ENCODE results near the gene TTC7B. TPM values are rescaled to one million over a fixed set of nuclear protein-coding genes. Genes with fewer than 3 reads are reported as not detected.

The TTC7B gene
- total and polyA plus RNA-seq, 12 donors = 10.0 to 58.4 (median 24.7) TPM

DNA sequence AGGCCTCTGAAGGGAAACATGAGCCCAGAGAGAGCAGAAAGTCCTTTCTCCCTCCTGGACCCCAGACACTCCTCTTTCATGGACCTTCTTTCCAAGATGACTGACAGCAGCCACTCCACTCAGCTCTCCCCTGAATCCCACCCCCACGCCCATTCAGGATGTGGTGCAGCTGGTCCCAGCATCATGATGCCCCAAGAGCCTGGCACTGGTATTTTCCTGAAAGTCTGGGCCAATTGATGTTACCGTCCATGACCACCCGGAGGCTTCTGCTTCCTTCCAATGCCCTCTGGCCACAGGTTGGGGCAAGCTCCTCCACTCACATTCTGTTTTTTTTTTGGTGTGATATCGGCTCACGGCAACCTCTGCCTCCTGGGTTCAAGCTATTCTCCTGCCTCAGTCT lies 306.8 kb downstream of the TTC7B start:
- 63 to 81% (median 77%) methylated on average over 5 of the region's 5 CpGs for WGBS, 4 donors
- Histone ChIP-seq H3K36me3 (replicated peaks in 1 of 2) (no peaks in the 10 kb centered on the region), H3K4me1 (replicated peaks in 1 of 2) (no peaks in the 10 kb centered on the region), H3K27me3 (no peaks in the 10 kb centered on the region), H3K9me3 (replicated peaks in 1 of 3) (no peaks in the 10 kb centered on the region), H3K27ac (no peak overlapping the region), H3K4me3 (no peak overlapping the region)
- no peak for TF ChIP-seq POLR2A (IDR thresholded peaks at IDR 0.05)
- no peak for DNase-seq
- intact Hi-C loops (cut with DNase I) = no loop called here

GRCh38 chr14:90508536-90509254 lies 307.5 kb downstream of the TTC7B start:
- WGBS, 4 donors = 58 to 69% (median 62%) methylated on average over 19 to 21 of the region's 21 CpGs
- intact Hi-C loops (cut with DNase I) = no loop called here
- H3K27me3 ChIP-seq = no peaks in the 10 kb centered on the region

DNA sequence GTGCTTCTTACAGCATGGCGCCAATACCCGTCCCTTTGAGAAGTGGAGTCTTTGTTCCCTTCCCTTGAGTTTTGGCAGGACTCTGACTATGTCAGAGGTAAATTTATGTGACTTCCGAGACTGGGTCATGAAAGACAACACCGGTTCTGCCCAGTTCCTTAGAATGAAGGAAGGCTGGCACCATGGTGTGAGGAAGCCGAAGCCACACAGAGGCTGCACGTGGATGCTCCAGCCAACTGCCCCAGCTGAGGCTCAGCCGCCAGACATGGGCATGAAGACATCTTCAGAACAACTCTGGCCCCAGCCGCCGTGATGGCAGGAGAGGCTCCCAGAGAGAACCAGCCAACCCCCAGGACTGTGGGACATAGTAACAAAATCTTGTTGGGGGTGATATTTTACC lies 308.2 kb downstream of the TTC7B start:
- no peak overlapping the region for H3K4me3 ChIP-seq
- TF ChIP-seq POLR2A (IDR thresholded peaks at IDR 0.05) (no peak), CTCF (IDR thresholded peaks at IDR 0.05) (no peak)
- intact Hi-C loops (cut with DNase I) = no loop called here

More at GRCh38 chr14:90508536-90509254, 307.5 kb downstream of the TTC7B start:
- Histone ChIP-seq H3K36me3 (replicated peaks in 1 of 2) (no peaks in the 10 kb centered on the region), H3K4me1 (replicated peaks in 1 of 2) (no peaks in the 10 kb centered on the region), H3K9me3 (replicated peaks in 1 of 3) (no peaks in the 10 kb centered on the region), H3K4me3 (no peak overlapping the region), H3K27ac (no peak overlapping the region)
- TF ChIP-seq POLR2A (IDR thresholded peaks at IDR 0.05) = no peak
- TF ChIP-seq CTCF (IDR thresholded peaks at IDR 0.05) = no peak
- no peak for DNase-seq

DNA sequence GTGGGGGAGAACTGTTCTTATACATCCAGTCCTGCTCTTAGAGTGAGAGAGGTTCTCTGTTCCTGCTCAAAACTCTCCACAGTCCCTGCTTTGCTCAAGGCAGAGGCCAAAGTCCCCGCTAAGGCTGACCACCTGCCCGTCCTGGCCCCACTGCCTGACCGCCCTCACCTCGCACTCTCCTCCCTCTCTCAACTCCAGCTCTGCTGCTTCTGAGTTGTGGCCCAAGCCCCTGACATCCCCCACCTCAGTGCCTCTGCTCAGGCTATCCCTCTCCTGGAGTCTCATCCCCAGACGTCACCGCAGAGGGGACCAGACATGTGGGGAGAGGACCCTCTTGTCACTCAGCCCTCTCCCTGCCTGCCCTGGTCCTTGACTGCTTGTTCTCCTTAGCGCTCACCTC lies 308.8 kb downstream of the TTC7B start:
- DNase-seq = no peak
- no peaks in the 10 kb centered on the region for H3K9me3 ChIP-seq (replicated peaks in 1 of 3)
- TF ChIP-seq CTCF (IDR thresholded peaks at IDR 0.05) (no peak), POLR2A (IDR thresholded peaks at IDR 0.05) (no peak)

More for the DNA sequence above, 308.2 kb downstream of the TTC7B start:
- no peaks in the 10 kb centered on the region for H3K36me3 ChIP-seq (replicated peaks in 1 of 2)
- H3K9me3 ChIP-seq (replicated peaks in 1 of 3) = no peaks in the 10 kb centered on the region
- DNase-seq = no peak
- H3K4me1 ChIP-seq (replicated peaks in 1 of 2) = no peaks in the 10 kb centered on the region
- H3K27ac ChIP-seq = no peak overlapping the region
- no peaks in the 10 kb centered on the region for H3K27me3 ChIP-seq
- WGBS, 4 donors = 79 to 81% (median 80%) methylated on average over 6 to 9 of the region's 9 CpGs

DNA sequence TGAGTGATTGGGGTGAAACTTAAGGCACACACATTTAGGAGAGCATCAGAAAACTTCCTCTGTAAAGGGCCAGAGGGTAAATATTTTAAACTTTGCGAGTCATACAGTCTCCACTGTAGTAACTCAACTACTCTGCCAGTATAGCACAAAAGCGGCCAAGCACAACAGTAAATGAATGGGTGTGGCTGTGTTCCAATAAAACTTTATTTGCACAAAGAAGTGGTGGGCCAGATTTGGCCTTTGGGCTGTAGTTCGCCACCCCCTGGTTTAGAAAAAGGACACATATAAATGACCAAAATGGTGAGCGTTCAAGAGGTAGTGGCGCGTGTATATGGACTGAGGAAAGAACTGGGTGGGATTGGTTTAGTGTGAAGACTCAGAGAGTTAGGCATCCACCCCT lies 309.5 kb downstream of the TTC7B start:
- no peaks in the 10 kb centered on the region for H3K27me3 ChIP-seq
- H3K27ac ChIP-seq = no peak overlapping the region
- H3K4me1 ChIP-seq (replicated peaks in 1 of 2) = no peaks in the 10 kb centered on the region
- no peaks in the 10 kb centered on the region for H3K9me3 ChIP-seq (replicated peaks in 1 of 3)
- intact Hi-C loops (cut with DNase I) = no loop called here
- TF ChIP-seq POLR2A (IDR thresholded peaks at IDR 0.05) (no peak), CTCF (IDR thresholded peaks at IDR 0.05) (no peak)
- no peaks in the 10 kb centered on the region for H3K36me3 ChIP-seq (replicated peaks in 1 of 2)
- H3K4me3 ChIP-seq = no peak overlapping the region
- WGBS, 4 donors = 88 to 99% (median 94%) methylated on average over 6 of the region's 6 CpGs
- no peak for DNase-seq

More for the DNA sequence above, 308.8 kb downstream of the TTC7B start:
- Histone ChIP-seq H3K27me3 (no peaks in the 10 kb centered on the region), H3K4me3 (no peak overlapping the region), H3K36me3 (replicated peaks in 1 of 2) (no peaks in the 10 kb centered on the region), H3K4me1 (replicated peaks in 1 of 2) (no peaks in the 10 kb centered on the region), H3K27ac (no peak overlapping the region)
- 89 to 93% (median 90%) methylated on average over 7 of the region's 7 CpGs for WGBS, 4 donors
- intact Hi-C loops (cut with DNase I) = no loop called here

All from adrenal gland (tissue), 12 donors.